Measurements from ENCODE around the gene RANGAP1. TPM values are rescaled to one million over a fixed set of nuclear protein-coding genes. Genes with fewer than 3 reads are reported as not detected.
A peak's percentile ranks its signal among the peaks of the same experiment; 100 is the strongest.

The RANGAP1 gene
- total and polyA plus RNA-seq, 5 donors from 2014 or later: 19.9 to 112 (median 24.2) TPM

GRCh38 chr22:41243361-41243760 is 42.6 kb downstream of the RANGAP1 start:
- no peaks in the 10 kb centered on the region for H3K27me3 Mint-ChIP-seq
- peak overlapping the region in 1 of 3 donors; percentile 31 for H3K27ac Mint-ChIP-seq
- H3K4me1 Mint-ChIP-seq: peaks cover 0 to 4% (median under 1%) of the 10 kb centered on the region in 4 donors
- H3K4me3 ChIP-seq (ENCODE audit: low read depth, low read length): no peak overlapping the region
- peaks cover 17% of the 10 kb centered on the region for H3K36me3 ChIP-seq (ENCODE audit: control insufficient read depth, insufficient read depth, low read length)
- H3K9me3 Mint-ChIP-seq: no peaks in the 10 kb centered on the region
- H3K27ac ChIP-seq (ENCODE audit: insufficient read depth, low read length, poor library complexity, severe bottlenecking): no peak overlapping the region
- ATAC-seq (ENCODE audit: low read depth in 2 of 2): no peak
- no peak for DNase-seq
- H3K9me3 ChIP-seq (ENCODE audit: control insufficient read depth in 2 of 2, low read length in 2 of 2): no peaks in the 10 kb centered on the region
- no peaks in the 10 kb centered on the region for H3K4me1 ChIP-seq (ENCODE audit: control insufficient read depth, insufficient read depth, low read length, poor library complexity, severe bottlenecking)
- H3K4me3 Mint-ChIP-seq: peak overlapping the region in 1 of 4 donors; percentile 15
- peaks cover 10% of the 10 kb centered on the region for H3K36me3 Mint-ChIP-seq
- no peaks in the 10 kb centered on the region for H3K27me3 ChIP-seq (ENCODE audit: control insufficient read depth, insufficient read depth, low read length)

- H3K4me1 ChIP-seq (ENCODE audit: control insufficient read depth, insufficient read depth, low read length, poor library complexity, severe bottlenecking): peaks cover 4% of the 10 kb centered on the region
- peaks cover 7% of the 10 kb centered on the region for H3K36me3 Mint-ChIP-seq
- peak overlapping the region in 1 of 4 donors; percentile 58 for H3K4me3 Mint-ChIP-seq
- no peaks in the 10 kb centered on the region for H3K27me3 ChIP-seq (ENCODE audit: control insufficient read depth, insufficient read depth, low read length)
- no peak overlapping the region for H3K4me3 ChIP-seq (ENCODE audit: low read depth, low read length)
- no peak for ATAC-seq (ENCODE audit: low read depth in 2 of 2)
- peaks cover 0 to 4% (median under 1%) of the 10 kb centered on the region in 4 donors for H3K4me1 Mint-ChIP-seq
- no peak for DNase-seq
- no peaks in the 10 kb centered on the region for H3K9me3 ChIP-seq (ENCODE audit: control insufficient read depth in 2 of 2, low read length in 2 of 2)
- H3K27ac Mint-ChIP-seq: no peak overlapping the region
- H3K27ac ChIP-seq (ENCODE audit: insufficient read depth, low read length, poor library complexity, severe bottlenecking): no peak overlapping the region
- peaks cover 10% of the 10 kb centered on the region for H3K36me3 ChIP-seq (ENCODE audit: control insufficient read depth, insufficient read depth, low read length)
- no peaks in the 10 kb centered on the region for H3K9me3 Mint-ChIP-seq
- no peaks in the 10 kb centered on the region for H3K27me3 Mint-ChIP-seq
Measured at GRCh38 chr22:41242396-41243117, 43.4 kb downstream of the RANGAP1 start.

GRCh38 chr22:41241133-41241676 is 44.8 kb downstream of the RANGAP1 start:
- ATAC-seq (ENCODE audit: low read depth in 2 of 2) (no peak), DNase-seq (no peak)
- no peaks in the 10 kb centered on the region for H3K9me3 ChIP-seq (ENCODE audit: control insufficient read depth in 2 of 2, low read length in 2 of 2)
- no peaks in the 10 kb centered on the region for H3K27me3 ChIP-seq (ENCODE audit: control insufficient read depth, insufficient read depth, low read length)
- Mint-ChIP-seq H3K36me3 (peaks cover 6% of the 10 kb centered on the region), H3K27me3 (no peaks in the 10 kb centered on the region), H3K9me3 (no peaks in the 10 kb centered on the region), H3K4me1 (peaks cover 0 to 12% (median under 1%) of the 10 kb centered on the region in 4 donors), H3K27ac (no peak overlapping the region), H3K4me3 (no peak overlapping the region)
- H3K4me3 ChIP-seq (ENCODE audit: low read depth, low read length): no peak overlapping the region
- peaks cover under 1% of the 10 kb centered on the region for H3K36me3 ChIP-seq (ENCODE audit: control insufficient read depth, insufficient read depth, low read length)
- peaks cover 11% of the 10 kb centered on the region for H3K4me1 ChIP-seq (ENCODE audit: control insufficient read depth, insufficient read depth, low read length, poor library complexity, severe bottlenecking)
- no peak overlapping the region for H3K27ac ChIP-seq (ENCODE audit: insufficient read depth, low read length, poor library complexity, severe bottlenecking)

- H3K4me3 ChIP-seq (ENCODE audit: low read depth, low read length): no peak within 1 kb of the TSS
- H3K27me3 ChIP-seq (ENCODE audit: control insufficient read depth, insufficient read depth, low read length): no peaks in the 10 kb centered on the region
- peaks cover 6% of the 10 kb centered on the region for H3K36me3 Mint-ChIP-seq
- H3K4me1 Mint-ChIP-seq: peaks cover 0 to 12% (median under 1%) of the 10 kb centered on the region in 4 donors
- DNase-seq: no peak
- no peaks in the 10 kb centered on the region for H3K9me3 ChIP-seq (ENCODE audit: control insufficient read depth in 2 of 2, low read length in 2 of 2)
- no peaks in the 10 kb centered on the region for H3K36me3 ChIP-seq (ENCODE audit: control insufficient read depth, insufficient read depth, low read length)
- peak within 1 kb of the TSS in 1 of 4 donors; percentile 71 for H3K4me3 Mint-ChIP-seq
- peak within 1 kb of the TSS in 1 of 3 donors; percentile 81 for H3K27ac Mint-ChIP-seq
- no peak for ATAC-seq (ENCODE audit: low read depth in 2 of 2)
- no peaks in the 10 kb centered on the region for H3K27me3 Mint-ChIP-seq
- peaks cover 11% of the 10 kb centered on the region for H3K4me1 ChIP-seq (ENCODE audit: control insufficient read depth, insufficient read depth, low read length, poor library complexity, severe bottlenecking)
- no peaks in the 10 kb centered on the region for H3K9me3 Mint-ChIP-seq
- no peak within 1 kb of the TSS for H3K27ac ChIP-seq (ENCODE audit: insufficient read depth, low read length, poor library complexity, severe bottlenecking)
Measured at GRCh38 chr22:41240377-41241132, 45.4 kb downstream of the RANGAP1 start, which contains the start of gene CHADL. TSS of gene CHADL (minus strand) at chr22:41240931. CDS start at chr22:41240881, 50 bp downstream.

GRCh38 chr22:41239443-41240128 is 46.4 kb downstream of the RANGAP1 start:
- H3K27me3 Mint-ChIP-seq: no peaks in the 10 kb centered on the region
- ATAC-seq (ENCODE audit: low read depth in 2 of 2): no peak
- peak overlapping the region in 1 of 4 donors; percentile 88 for H3K4me3 Mint-ChIP-seq
- H3K4me1 ChIP-seq (ENCODE audit: control insufficient read depth, insufficient read depth, low read length, poor library complexity, severe bottlenecking): peaks cover 11% of the 10 kb centered on the region
- H3K27ac Mint-ChIP-seq: no peak overlapping the region
- DNase-seq: no peak
- H3K9me3 ChIP-seq (ENCODE audit: control insufficient read depth in 2 of 2, low read length in 2 of 2): no peaks in the 10 kb centered on the region
- no peaks in the 10 kb centered on the region for H3K27me3 ChIP-seq (ENCODE audit: control insufficient read depth, insufficient read depth, low read length)
- peaks cover 0 to 12% (median under 1%) of the 10 kb centered on the region in 4 donors for H3K4me1 Mint-ChIP-seq
- peaks cover 0 to 1% (median 0%) of the 10 kb centered on the region in 7 donors for H3K9me3 Mint-ChIP-seq
- peaks cover under 1% of the 10 kb centered on the region for H3K36me3 Mint-ChIP-seq
- no peak overlapping the region for H3K4me3 ChIP-seq (ENCODE audit: low read depth, low read length)
- no peaks in the 10 kb centered on the region for H3K36me3 ChIP-seq (ENCODE audit: control insufficient read depth, insufficient read depth, low read length)
- no peak overlapping the region for H3K27ac ChIP-seq (ENCODE audit: insufficient read depth, low read length, poor library complexity, severe bottlenecking)

GRCh38 chr22:41238570-41239442 is 47.2 kb downstream of the RANGAP1 start:
- H3K9me3 Mint-ChIP-seq: peaks cover 0 to 1% (median 0%) of the 10 kb centered on the region in 7 donors
- H3K27ac Mint-ChIP-seq: peak overlapping the region in 2 of 3 donors; percentile 46 to 87
- no peak for ATAC-seq (ENCODE audit: low read depth in 2 of 2)

More at GRCh38 chr22:41238570-41239442, 47.2 kb downstream of the RANGAP1 start:
- no peak overlapping the region for H3K27ac ChIP-seq (ENCODE audit: insufficient read depth, low read length, poor library complexity, severe bottlenecking)
- Mint-ChIP-seq H3K4me3 (peak overlapping the region; percentile 83 to 96 (median 86)), H3K4me1 (peaks cover 0 to 12% (median under 1%) of the 10 kb centered on the region in 4 donors), H3K36me3 (no peaks in the 10 kb centered on the region), H3K27me3 (no peaks in the 10 kb centered on the region)
- no peak for DNase-seq
- no peaks in the 10 kb centered on the region for H3K9me3 ChIP-seq (ENCODE audit: control insufficient read depth in 2 of 2, low read length in 2 of 2)
- no peaks in the 10 kb centered on the region for H3K36me3 ChIP-seq (ENCODE audit: control insufficient read depth, insufficient read depth, low read length)
- H3K4me1 ChIP-seq (ENCODE audit: control insufficient read depth, insufficient read depth, low read length, poor library complexity, severe bottlenecking): peaks cover 11% of the 10 kb centered on the region
- H3K4me3 ChIP-seq (ENCODE audit: low read depth, low read length): no peak overlapping the region
- H3K27me3 ChIP-seq (ENCODE audit: control insufficient read depth, insufficient read depth, low read length): no peaks in the 10 kb centered on the region

All from CD4-positive, CD25-positive, alpha-beta regulatory T cell (primary cell).